Stimulated activated CD8-positive, alpha-beta memory T cell treated with anti-CD3 and anti-CD28 coated beads, Interleukin-15, amount 100 ng/mL, for 4 hours (primary cell): Measurements from ENCODE around the gene KCNIP4.
"Not testable (repeated sequence)": the region's sequence is repeated elsewhere in the genome, so short reads cannot be mapped to it uniquely, and the experiment has no call there.

ENCODE experiments used
- DNase-seq, 2 donors: peaks; one replicate each; pipeline ENCODE4 v3.0.0-alpha.2; 2020; ENCODE audit warnings: low read depth in 2 of 2

KCNIP4 gene

GRCh38 chr4:20857081-20857480 lies 1091.5 kb downstream of the KCNIP4 start:
- DNase-seq, result no peak

GRCh38 chr4:20847124-20847747 lies 1101.3 kb downstream of the KCNIP4 start:
- no peak for DNase-seq

GRCh38 chr4:20844311-20844710 lies 1104.3 kb downstream of the KCNIP4 start:
- DNase-seq, result no peak

GRCh38 chr4:20840648-20841190 lies 1107.9 kb downstream of the KCNIP4 start:
- no peak for DNase-seq

GRCh38 chr4:20839957-20840356 lies 1108.6 kb downstream of the KCNIP4 start:
- no peak for DNase-seq

GRCh38 chr4:20838476-20838875 lies 1110.1 kb downstream of the KCNIP4 start:
- no peak for DNase-seq

GRCh38 chr4:20832826-20833225 lies 1115.7 kb downstream of the KCNIP4 start:
- DNase-seq, result no peak

GRCh38 chr4:20831746-20832145 lies 1116.8 kb downstream of the KCNIP4 start:
- no peak for DNase-seq

- DNase-seq, result no peak
Measured at GRCh38 chr4:20829617-20830357, 1118.8 kb downstream of the KCNIP4 start.

- no peak for DNase-seq
Measured at GRCh38 chr4:20825505-20825904, 1123.1 kb downstream of the KCNIP4 start.

GRCh38 chr4:20816287-20816686 lies 1132.3 kb downstream of the KCNIP4 start:
- DNase-seq, result no peak

- DNase-seq, result no peak
Measured at GRCh38 chr4:20813700-20814099, 1134.9 kb downstream of the KCNIP4 start.

GRCh38 chr4:20809812-20810211 lies 1138.8 kb downstream of the KCNIP4 start:
- no peak for DNase-seq

GRCh38 chr4:20805716-20806115 lies 1142.9 kb downstream of the KCNIP4 start:
- DNase-seq, result no peak

- no peak for DNase-seq
Measured at GRCh38 chr4:20787940-20788665, 1160.5 kb downstream of the KCNIP4 start.

GRCh38 chr4:20783134-20783533 lies 1165.4 kb downstream of the KCNIP4 start:
- DNase-seq, result not testable (repeated sequence)

GRCh38 chr4:20778896-20779295 lies 1169.7 kb downstream of the KCNIP4 start:
- no peak for DNase-seq

GRCh38 chr4:20773144-20773997 lies 1175.2 kb downstream of the KCNIP4 start:
- DNase-seq, result no peak

GRCh38 chr4:20764366-20764992 lies 1184.1 kb downstream of the KCNIP4 start:
- no peak for DNase-seq

GRCh38 chr4:20761826-20762225 lies 1186.7 kb downstream of the KCNIP4 start:
- no peak for DNase-seq

- no peak for DNase-seq
Measured at GRCh38 chr4:20761382-20761781, 1187.2 kb downstream of the KCNIP4 start.
